K562 (cell line): ENCODE data around the gene UBE2D2. TPM values are rescaled to one million over a fixed set of nuclear protein-coding genes. Genes with fewer than 3 reads are reported as not detected.

Experiments used
- ARHGAP35 ChIP-seq: fragments of 450-650 bp; IDR thresholded peaks from 2 replicates; pipeline ENCODE4 v1.6.1; 2018; ENCODE audit not compliant: partially characterized antibody
- ARNT ChIP-seq, 2 experiments: fragments of 450-650 bp; IDR thresholded peaks; 2 replicates each; pipeline ENCODE4 v1.6.1; 2016; ENCODE audit warnings: mild to moderate bottlenecking in 1 of 2
- DLX4 ChIP-seq: fragments of 250-450 bp; sonication (Bioruptor Pico); IDR thresholded peaks from 2 replicates; pipeline ENCODE4 v1.6.1; 2021; ENCODE audit warnings: mild to moderate bottlenecking
- E2F3 ChIP-seq: fragments of 250-450 bp; sonication (Bioruptor Pico); IDR thresholded peaks from 2 replicates; pipeline ENCODE4 v1.4.0; 2020; ENCODE audit warnings: mild to moderate bottlenecking
- HDAC6 ChIP-seq: IDR thresholded peaks from 2 replicates; pipeline ENCODE4 v1.6.1; 2012; ENCODE audit warnings: low read depth, mild to moderate bottlenecking, control low read depth, inconsistent platforms, low read length, moderate library complexity
- JUN ChIP-seq, 2 experiments: sonication (generic) in 1 of 2; formaldehyde crosslinking in 1 of 2; IDR thresholded peaks; 2 replicates each; pipeline versions ENCODE4 v1.6.1 to v1.8.0; 2012 to 2022; ENCODE audit warnings: borderline replicate concordance in 2 of 2, mild to moderate bottlenecking in 2 of 2, improper control_type of control experiment in 1 of 2, low read depth in 1 of 2, low read length in 1 of 2, missing genetic modification reagents in 1 of 2
- JUND ChIP-seq, 2 experiments: IDR thresholded peaks; 2 replicates in 1 of 2; 3 replicates in 1 of 2; pipeline ENCODE4 v1.6.1; 2011; ENCODE audit warnings: borderline replicate concordance in 2 of 2, low read depth in 2 of 2, low read length in 2 of 2, improper control_type of control experiment in 1 of 2, missing biosample characterization in 1 of 2, missing genetic modification characterization in 1 of 2, missing genetic modification reagents in 1 of 2
- KLF13 ChIP-seq: fragments of 450-650 bp; IDR thresholded peaks from 2 replicates; pipeline ENCODE4 v1.6.1; 2016; ENCODE audit warnings: missing genetic modification characterization, low read depth, mild to moderate bottlenecking, missing compliant biosample characterization, moderate library complexity, borderline replicate concordance
- MCM7 ChIP-seq, 2 experiments: fragments of 450-650 bp; IDR thresholded peaks; 2 replicates each; pipeline ENCODE4 v1.6.1; 2016 to 2018
- MYC ChIP-seq, 2 experiments: fragments of 250-450 bp in 1 of 2; sonication (Bioruptor Pico) in 1 of 2; IDR thresholded peaks; 2 replicates each; pipeline versions ENCODE4 v1.5.1 to v1.6.1; 2012 to 2021; ENCODE audit warnings: low read depth in 2 of 2, borderline replicate concordance in 1 of 2, improper control_type of control experiment in 1 of 2, low read length in 1 of 2, mild to moderate bottlenecking in 1 of 2, moderate library complexity in 1 of 2
- NCOA1 ChIP-seq: fragments of 450-650 bp; IDR thresholded peaks from 2 replicates; pipeline ENCODE4 v1.6.1; 2016; ENCODE audit warnings: low read depth
- PTRF ChIP-seq: fragments of 450-650 bp; IDR thresholded peaks from 2 replicates; pipeline ENCODE4 v1.6.1; 2016; ENCODE audit warnings: mild to moderate bottlenecking, missing genetic modification characterization, missing compliant biosample characterization
- SIN3B ChIP-seq: fragments of 450-650 bp; IDR thresholded peaks from 2 replicates; pipeline ENCODE4 v1.6.1; 2017; ENCODE audit warnings: low read depth, mild to moderate bottlenecking, moderate library complexity
- SREBF2 ChIP-seq: sonication (generic); formaldehyde crosslinking; IDR thresholded peaks from 2 replicates; pipeline ENCODE4 v1.4.0; 2020; ENCODE audit warnings: mild to moderate bottlenecking, missing genetic modification reagents
- SRSF9 ChIP-seq: fragments of 200-400 bp; formaldehyde crosslinking; IDR thresholded peaks from 2 replicates; pipeline ENCODE4 v1.6.1; 2017; ENCODE audit warnings: low read depth, low read length, borderline replicate concordance
- STAT5B ChIP-seq: fragments of 250-450 bp; sonication (Bioruptor Pico); IDR thresholded peaks from 2 replicates; pipeline ENCODE4 v1.8.0; 2021; ENCODE audit warnings: mild to moderate bottlenecking, inconsistent platforms
- UBTF ChIP-seq, 2 experiments: IDR thresholded peaks; 2 replicates each; pipeline ENCODE4 v1.6.1; 2012; ENCODE audit warnings: improper control_type of control experiment in 2 of 2, low read depth in 2 of 2, low read length in 2 of 2, borderline replicate concordance in 1 of 2
- ZBTB34 ChIP-seq: fragments of 250-450 bp; sonication (Bioruptor Pico); IDR thresholded peaks from 2 replicates; pipeline ENCODE4 v1.8.0; 2021; ENCODE audit warnings: mild to moderate bottlenecking, moderate library complexity
- ZBTB9 ChIP-seq: fragments of 450-650 bp; formaldehyde crosslinking; IDR thresholded peaks from 2 replicates; pipeline ENCODE4 v1.4.0; 2020; ENCODE audit warnings: mild to moderate bottlenecking, moderate library complexity
- ZNF146 ChIP-seq: IDR thresholded peaks from one replicate; pipeline ENCODE4 v1.6.1; 2018; ENCODE audit warnings: missing compliant biosample characterization; ENCODE audit not compliant: unreplicated experiment
- ZNF316 ChIP-seq: fragments of 450-650 bp; IDR thresholded peaks from 2 replicates; pipeline ENCODE4 v1.6.1; 2016
- polyA plus RNA-seq, 8 experiments: library from polyadenylated mRNA; depleted of rRNA in 4 of 8; stranded (reverse) in 5 of 8; unstranded in 3 of 8; fragments of >200 nt; fragmentation: Nextera tagmentation in 2 of 8; fragmentation: Illumina TruSeq in 1 of 8; extraction: Ambion mirVana in 2 of 8; extraction: Trizol in 1 of 8; gene quantifications; 2 replicates each; pipeline versions ENCODE4 v1.2.1 to v1.2.3, GENCODE V29; 2011 to 2014; ENCODE audit warnings: inconsistent platforms in 1 of 8, missing spikeins in 1 of 8
- total RNA-seq, 7 experiments: library from RNA; depleted of rRNA in 6 of 7; stranded (reverse); fragments of >200 nt in 6 of 7; fragmentation: Illumina TruSeq in 2 of 7; extraction: Trizol in 2 of 7; gene quantifications; 2 replicates each; pipeline versions ENCODE4 v1.2.1 to v1.2.3, GENCODE V29; 2011 to 2021; ENCODE audit warnings: low replicate concordance in 1 of 7

UBE2D2 gene
- total and polyA plus RNA-seq, 9 of the 15 experiments (the other 6 are each of a cell fraction or from before 2014, with no cell fraction given), result 53.6 to 198 (median 122) TPM

GRCh38 chr5:139517683-139518564 lies 43.2 kb upstream of the UBE2D2 start (continued):
- peak in 1 of 2 experiments; percentile 74; a peak in 2 of 4 replicates for TF ChIP-seq UBTF (IDR thresholded peaks at IDR 0.05; ENCODE audit: borderline replicate concordance in 1 of 2, low read depth in 2 of 2, low read length in 2 of 2)
- TF ChIP-seq JUN (IDR thresholded peaks at IDR 0.05; ENCODE audit: borderline replicate concordance, low read depth, low read length), result peak; percentile 94
- peak; percentile 99 for TF ChIP-seq JUN (CRISPR knock-in tag; IDR thresholded peaks at IDR 0.05; ENCODE audit: borderline replicate concordance)
- TF ChIP-seq ARNT (IDR thresholded peaks at IDR 0.05), result peak in 1 of 2 experiments; percentile 60; a peak in 1 of 4 replicates
- TF ChIP-seq STAT5B (CRISPR knock-in tag), result no peak
- TF ChIP-seq ZNF316, result no peak
- TF ChIP-seq ZNF146 (CRISPR knock-in tag), result no peak
- TF ChIP-seq SRSF9, result no peak
- peak; percentile 92 for TF ChIP-seq MYC (IDR thresholded peaks at IDR 0.05; ENCODE audit: low read depth, low read length)
- peak; percentile 81; the same call in 1 of the 2 replicates for TF ChIP-seq MYC (CRISPR knock-in tag; IDR thresholded peaks at IDR 0.05; ENCODE audit: borderline replicate concordance, low read depth)
- no peak for TF ChIP-seq ZBTB34 (CRISPR knock-in tag)
- TF ChIP-seq SIN3B, result peak; percentile 31; the same call in 1 of the 2 replicates
- no peak for TF ChIP-seq HDAC6
- TF ChIP-seq JUND (IDR thresholded peaks at IDR 0.05; ENCODE audit: borderline replicate concordance, low read depth, low read length), result peak; percentile 97
- peak; percentile 99 for TF ChIP-seq JUND (tag; IDR thresholded peaks at IDR 0.05; ENCODE audit: borderline replicate concordance, low read depth, low read length)
- TF ChIP-seq E2F3, result peak; percentile 54
- TF ChIP-seq NCOA1, result peak; percentile 54; the same call in 1 of the 2 replicates
- TF ChIP-seq ARHGAP35, result no peak
- TF ChIP-seq SREBF2, result no peak
- no peak for TF ChIP-seq DLX4 (CRISPR knock-in tag)
- TF ChIP-seq MCM7 (IDR thresholded peaks at IDR 0.05), result no peak
- TF ChIP-seq PTRF (tag), result no peak
- peak; percentile 83; the same call in 1 of the 2 replicates for TF ChIP-seq ZBTB9
- TF ChIP-seq KLF13 (tag), result peak; percentile 35; the same call in 1 of the 2 replicates
